ENCODE results near the gene HES4.
"Not testable (repeated sequence)": the region's sequence is repeated elsewhere in the genome, so short reads cannot be mapped to it uniquely, and the experiment has no call there.

Gene HES4

GRCh38 chr1:1033009-1033587 lies 33.2 kb upstream of the HES4 start:
- peak; percentile 94 for DNase-seq

DNA sequence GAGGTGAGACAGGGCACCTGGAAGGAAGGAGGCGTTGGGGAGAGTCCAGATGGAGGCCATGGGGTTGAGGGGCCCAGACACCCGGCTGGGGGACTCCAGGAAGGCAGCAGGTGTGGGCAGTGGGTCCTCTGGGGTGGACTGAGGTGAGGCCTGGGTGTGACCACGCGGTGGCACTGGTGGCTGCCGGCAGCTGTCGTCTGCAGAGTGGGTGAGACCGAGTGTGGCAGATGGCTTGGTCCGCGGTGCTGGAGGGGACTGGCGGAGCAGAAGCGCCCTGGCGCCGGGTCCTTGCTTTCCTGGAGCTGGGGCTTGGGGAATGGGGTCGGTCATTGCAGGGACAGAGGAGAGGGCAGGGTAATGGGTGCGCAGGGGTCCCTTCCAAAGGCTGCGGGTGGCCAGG lies 32.5 kb upstream of the HES4 start:
- DNase-seq, result no peak

DNA sequence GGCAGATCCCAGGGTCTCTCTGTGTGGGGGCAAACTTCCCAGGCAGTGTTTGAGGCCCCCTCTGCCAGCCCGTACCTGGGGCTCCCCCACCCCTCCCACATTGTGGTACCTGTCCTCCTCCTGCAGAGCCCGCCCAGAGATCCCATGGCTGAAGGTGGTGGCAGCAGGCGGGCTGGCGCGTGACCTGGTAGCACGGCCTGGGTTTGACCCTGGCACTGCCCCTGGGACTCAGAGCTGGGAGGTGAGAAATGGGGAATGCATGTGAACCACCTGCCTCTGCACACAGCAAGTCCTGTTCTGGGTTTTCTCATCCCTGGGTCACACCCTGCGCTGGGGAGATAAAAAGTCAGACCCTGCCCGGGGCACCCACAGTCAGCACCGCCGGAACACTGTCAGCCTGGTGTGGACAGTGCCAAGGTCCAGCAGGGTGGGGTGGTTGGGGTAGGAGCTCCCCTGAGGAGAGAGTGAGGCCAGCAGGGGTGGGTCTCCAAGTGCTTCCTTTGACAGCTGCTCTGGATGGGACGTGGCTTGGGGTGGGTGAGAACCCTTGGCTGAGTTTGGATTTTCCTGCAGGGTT lies 31.9 kb upstream of the HES4 start:
- DNase-seq, result no peak

GRCh38 chr1:1030867-1031658 lies 31.2 kb upstream of the HES4 start:
- DNase-seq, result not testable (repeated sequence)

- no peak for DNase-seq
Observed at GRCh38 chr1:1027791-1028190, 27.9 kb upstream of the HES4 start.

GRCh38 chr1:1026599-1027413 lies 26.9 kb upstream of the HES4 start:
- no peak for DNase-seq

DNA sequence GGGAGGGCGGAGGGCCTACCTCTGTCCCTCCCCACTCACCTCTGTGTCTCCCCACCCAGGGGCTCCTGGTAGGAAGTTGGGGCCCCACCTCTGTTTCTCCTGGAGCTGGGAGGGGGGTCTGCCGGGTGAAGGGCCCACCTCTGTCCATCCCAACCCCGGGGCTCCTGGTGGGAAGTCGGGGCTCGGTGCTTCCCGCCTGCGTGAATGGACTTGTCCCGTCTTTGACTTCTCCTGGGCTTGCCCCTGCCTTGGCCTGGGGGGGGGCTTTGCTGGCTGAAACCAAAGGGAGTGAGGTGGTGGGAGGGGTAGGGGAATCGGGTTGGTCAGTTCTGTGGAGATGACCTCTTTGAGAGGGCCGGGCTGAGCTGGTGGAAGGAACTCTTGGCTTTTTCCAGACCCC lies 25.8 kb upstream of the HES4 start:
- DNase-seq, result no peak

- no peak for DNase-seq
Observed at GRCh38 chr1:1024771-1025699, 25.1 kb upstream of the HES4 start.

DNA sequence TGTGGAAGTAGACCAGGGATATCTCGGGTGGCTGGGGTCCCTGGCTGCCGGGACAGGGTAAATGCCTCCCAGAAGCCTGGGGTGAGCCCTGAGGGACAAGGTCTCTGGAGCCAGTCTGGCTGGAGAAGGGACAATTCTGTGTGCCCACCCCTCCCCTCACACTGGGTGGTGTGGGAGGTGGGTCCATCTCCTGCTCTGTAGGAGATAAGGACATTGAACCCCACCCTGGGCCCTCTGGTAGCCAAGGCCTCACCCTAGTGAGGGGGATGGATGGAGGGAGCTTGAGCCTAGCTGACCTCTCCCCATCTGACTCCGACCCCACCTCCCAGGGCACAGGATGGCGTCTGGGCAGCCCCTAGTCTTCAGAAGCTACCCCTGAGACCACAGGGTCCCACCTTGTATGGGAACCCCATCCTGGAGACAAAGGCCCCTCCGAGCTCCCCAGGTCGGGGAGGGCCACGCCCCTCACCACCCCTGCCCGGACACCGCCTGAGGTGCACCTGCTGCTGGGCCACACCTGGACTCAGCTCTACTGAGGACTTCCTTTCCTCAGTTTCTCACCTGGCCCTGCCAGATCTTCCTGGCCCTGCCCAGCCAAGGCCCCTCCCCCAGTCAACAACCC lies 24.4 kb upstream of the HES4 start:
- no peak for DNase-seq

DNA sequence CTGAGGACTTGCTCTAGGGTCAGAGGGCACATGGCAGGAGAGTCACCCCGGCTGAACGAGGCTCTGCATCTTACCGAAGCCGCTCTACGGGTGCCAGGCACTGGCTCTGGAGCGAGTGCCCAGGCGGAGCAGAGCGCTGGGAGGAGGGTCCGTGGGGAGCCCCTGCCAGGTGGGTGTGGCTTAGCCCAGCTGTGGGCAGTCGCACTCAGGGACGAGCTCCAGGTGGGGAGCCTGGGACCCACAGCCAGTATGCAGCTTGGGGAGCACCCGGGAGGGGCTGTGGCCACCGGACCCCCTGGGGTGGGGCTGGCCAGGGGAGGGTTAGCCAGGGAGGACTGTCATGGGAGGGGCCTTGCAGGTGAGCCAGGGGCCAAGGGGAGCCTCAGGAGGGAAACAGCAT lies 23.8 kb upstream of the HES4 start:
- DNase-seq, result no peak

GRCh38 chr1:1022302-1023009 lies 22.6 kb upstream of the HES4 start:
- no peak for DNase-seq

GRCh38 chr1:1021920-1022259 lies 22.0 kb upstream of the HES4 start:
- DNase-seq, result no peak

DNA sequence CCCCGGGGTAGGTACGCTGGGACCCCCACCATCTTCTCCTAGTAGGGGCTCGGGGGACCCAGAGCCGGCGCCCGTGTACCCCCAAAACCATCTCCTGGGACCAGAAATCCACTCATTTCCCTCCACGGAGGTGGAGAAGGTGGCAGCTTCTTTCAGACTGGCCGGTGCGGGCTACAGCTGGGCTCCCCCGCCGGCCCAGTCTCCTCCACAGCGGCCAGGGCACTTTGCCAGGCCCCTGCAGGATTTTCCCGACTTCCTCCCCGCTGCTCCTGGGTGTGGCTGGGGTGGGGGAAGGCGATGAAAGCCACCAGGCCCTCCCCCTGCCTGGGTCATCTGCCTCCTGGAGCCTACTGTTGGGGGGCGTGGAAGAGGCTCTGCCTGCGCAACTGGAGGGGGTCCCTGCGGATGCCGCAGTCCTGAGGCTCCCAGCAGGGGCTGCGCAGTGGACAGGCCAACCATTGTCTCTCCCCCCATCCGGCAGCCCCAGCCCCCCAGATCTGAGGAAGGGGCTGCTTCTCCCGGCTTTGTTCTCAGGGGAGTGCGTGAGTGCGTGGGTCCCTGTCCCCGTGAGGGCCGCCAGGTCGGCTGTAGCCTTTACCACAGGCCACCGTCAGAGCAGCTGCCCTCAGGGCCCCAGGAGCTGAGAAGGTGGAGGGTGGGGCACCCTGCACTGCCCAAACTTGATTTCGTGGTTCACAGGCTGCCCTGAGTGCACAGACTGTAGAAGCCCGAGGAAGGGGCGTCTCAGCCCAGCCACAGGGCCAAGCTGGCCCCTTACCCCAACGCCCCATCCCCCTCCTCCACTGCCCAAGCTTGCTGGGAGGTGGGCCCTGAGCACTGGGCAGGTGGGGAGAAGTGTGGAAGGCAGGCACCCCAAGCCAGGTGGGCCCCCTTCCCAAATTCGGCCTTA lies 21.4 kb upstream of the HES4 start:
- no peak for DNase-seq

GRCh38 chr1:1020415-1021009 lies 20.6 kb upstream of the HES4 start:
- DNase-seq, result no peak

DNA sequence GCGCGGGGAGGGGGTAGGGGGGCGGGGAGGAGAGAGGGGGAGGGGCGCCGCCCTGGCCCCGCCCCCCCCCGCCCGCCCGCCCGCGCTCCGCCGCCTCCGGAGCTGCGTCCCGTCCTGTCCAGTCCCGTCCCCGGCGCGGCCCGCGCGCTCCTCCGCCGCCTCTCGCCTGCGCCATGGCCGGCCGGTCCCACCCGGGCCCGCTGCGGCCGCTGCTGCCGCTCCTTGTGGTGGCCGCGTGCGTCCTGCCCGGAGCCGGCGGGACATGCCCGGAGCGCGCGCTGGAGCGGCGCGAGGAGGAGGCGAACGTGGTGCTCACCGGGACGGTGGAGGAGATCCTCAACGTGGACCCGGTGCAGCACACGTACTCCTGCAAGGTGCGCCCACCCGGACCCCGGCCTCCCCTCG lies 20.1 kb upstream of the HES4 start, which contains the start of gene AGRN:
AGRN (plus strand) TSS at position 121 of the 405 bp plus-strand sequence; CDS start at position 174, 53 bp downstream.
- no peak for DNase-seq

DNA sequence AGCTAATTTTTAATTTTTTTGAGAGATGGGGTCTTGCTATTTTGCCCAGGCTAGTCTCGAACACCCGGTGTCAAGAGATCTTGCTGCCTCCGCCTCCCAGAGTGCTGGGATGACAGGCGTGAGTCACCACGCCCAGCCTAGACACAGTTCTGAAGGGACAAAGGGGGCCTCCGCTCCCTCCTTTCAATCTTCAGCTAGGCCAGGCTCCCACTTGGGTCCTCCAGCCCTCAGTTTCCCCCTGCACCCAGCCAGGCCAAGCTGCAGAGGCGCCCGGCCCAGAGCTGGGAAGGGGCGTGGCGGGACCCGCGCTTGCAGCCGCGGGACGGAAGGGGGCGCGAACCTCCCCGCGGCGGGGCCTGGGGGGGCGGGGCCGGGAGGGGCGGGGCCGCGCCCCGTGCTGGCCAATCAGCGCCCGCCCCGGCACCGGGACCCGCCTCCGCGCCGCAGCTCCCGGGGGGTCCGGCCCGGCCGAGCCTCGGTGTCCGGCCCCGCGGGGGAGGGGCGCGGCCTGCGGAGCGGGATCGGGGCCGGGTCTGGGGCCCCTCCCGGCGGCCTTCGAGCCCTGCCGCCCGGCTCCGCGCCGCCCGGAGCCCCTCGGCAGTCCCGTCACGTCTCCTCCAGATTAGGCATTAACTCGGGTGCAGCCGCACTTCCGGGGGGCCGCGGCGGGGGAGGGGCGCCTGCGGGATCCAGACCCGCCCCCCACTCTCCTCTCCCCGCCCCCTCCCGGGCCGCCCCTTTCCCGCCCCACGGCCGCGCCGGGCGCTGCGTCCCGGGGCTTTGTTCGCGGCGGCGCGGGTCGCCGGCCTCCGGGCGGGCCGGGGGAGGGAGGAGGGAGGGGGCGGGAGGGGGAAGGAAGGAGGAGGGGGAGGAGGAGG lies 19.5 kb upstream of the HES4 start:
- DNase-seq, result peak; percentile 86

DNA sequence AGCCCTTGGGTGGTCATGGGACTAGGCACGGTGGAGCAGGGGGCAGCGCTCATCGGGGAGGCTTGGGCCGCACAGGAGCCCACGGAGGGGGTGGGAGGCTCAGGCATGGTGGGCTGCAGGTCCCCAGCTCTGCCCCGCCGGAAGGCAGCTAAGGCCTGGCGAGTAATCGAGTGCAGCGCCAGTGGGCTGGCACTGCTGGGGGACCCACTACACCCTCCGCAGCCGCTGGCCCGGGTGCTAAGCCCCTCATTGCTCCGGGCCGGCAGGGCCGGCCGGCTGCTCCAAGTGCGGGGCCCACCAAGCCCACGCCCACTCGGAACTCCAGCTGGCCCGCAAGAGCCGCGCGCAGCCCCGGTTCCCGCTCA lies 18.4 kb upstream of the HES4 start:
- DNase-seq, result not testable (repeated sequence)
